ENCODE data around the gene MGST3.

DNA sequence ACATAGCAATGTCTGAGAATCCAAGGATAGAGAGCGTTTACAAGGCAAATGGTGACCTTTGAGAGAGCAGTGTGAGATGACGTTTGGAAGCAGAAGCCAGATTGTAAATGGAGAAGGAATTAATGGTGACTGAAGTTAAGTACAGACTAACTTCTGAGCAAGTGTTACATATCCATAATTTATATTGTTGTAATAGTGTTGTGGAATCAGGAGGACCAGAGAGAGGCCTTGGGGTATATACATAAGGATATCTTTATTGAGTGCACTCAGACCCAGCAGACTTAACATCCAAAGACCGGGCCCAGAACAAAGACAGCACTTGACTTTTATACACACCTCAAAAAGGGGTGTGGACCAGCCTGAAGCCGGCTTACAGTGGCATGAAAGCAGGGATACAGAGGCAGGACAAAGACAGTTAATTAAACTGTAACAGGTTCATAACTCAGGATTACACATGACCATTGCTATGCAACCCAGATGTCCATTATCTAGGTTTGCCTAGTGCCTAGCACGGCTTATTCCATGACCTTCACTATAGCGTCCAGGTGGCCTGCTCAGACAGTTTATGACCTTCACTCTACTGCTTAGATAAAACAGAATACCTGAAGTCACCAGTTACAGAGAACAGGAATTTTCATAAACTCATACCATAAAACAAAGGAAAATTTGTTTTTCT lies 2.7 kb upstream of the MGST3 start:
- TF ChIP-seq POLR2A (IDR thresholded peaks at IDR 0.05) (no peak), POLR2AphosphoS5 (IDR thresholded peaks at IDR 0.05) (no peak), EP300 (IDR thresholded peaks at IDR 0.05) (no peak)
- TF ChIP-seq, protein P1, sequence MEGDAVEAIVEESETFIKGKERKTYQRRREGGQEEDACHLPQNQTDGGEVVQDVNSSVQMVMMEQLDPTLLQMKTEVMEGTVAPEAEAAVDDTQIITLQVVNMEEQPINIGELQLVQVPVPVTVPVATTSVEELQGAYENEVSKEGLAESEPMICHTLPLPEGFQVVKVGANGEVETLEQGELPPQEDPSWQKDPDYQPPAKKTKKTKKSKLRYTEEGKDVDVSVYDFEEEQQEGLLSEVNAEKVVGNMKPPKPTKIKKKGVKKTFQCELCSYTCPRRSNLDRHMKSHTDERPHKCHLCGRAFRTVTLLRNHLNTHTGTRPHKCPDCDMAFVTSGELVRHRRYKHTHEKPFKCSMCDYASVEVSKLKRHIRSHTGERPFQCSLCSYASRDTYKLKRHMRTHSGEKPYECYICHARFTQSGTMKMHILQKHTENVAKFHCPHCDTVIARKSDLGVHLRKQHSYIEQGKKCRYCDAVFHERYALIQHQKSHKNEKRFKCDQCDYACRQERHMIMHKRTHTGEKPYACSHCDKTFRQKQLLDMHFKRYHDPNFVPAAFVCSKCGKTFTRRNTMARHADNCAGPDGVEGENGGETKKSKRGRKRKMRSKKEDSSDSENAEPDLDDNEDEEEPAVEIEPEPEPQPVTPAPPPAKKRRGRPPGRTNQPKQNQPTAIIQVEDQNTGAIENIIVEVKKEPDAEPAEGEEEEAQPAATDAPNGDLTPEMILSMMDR (IDR thresholded peaks at IDR 0.05): no peak

All from suprapubic skin (tissue), 4 donors.